SK-N-SH treated with all-trans-retinoic acid at 6 μM for 48 hours (cell line): ENCODE data around the gene GLT6D1.

ENCODE experiments used
- PATZ1 ChIP-seq: fragments of 250-450 bp; sonication (Bioruptor Pico); IDR thresholded peaks from 2 replicates; pipeline ENCODE4 v1.8.0; 2020; ENCODE audit warnings: mild to moderate bottlenecking, moderate library complexity, borderline replicate concordance
- PPARA ChIP-seq: fragments of 250-450 bp; sonication (Bioruptor Pico); IDR thresholded peaks from 2 replicates; pipeline ENCODE4 v1.5.0; 2020; ENCODE audit warnings: mild to moderate bottlenecking, borderline replicate concordance
- TOX ChIP-seq: fragments of 250-450 bp; sonication (Bioruptor Pico); IDR thresholded peaks from 2 replicates; pipeline ENCODE4 v1.8.0; 2021; ENCODE audit warnings: mild to moderate bottlenecking, moderate library complexity, borderline replicate concordance
- ZNF565 ChIP-seq: fragments of 450-650 bp; formaldehyde crosslinking; conservative IDR thresholded peaks from 2 replicates; pipeline ENCODE4 v1.5.0; 2020; ENCODE audit warnings: low read depth, mild to moderate bottlenecking, moderate library complexity
- ZNF8 ChIP-seq: fragments of 450-650 bp; formaldehyde crosslinking; IDR thresholded peaks from 2 replicates; pipeline ENCODE4 v1.5.0; 2020; ENCODE audit warnings: mild to moderate bottlenecking, moderate library complexity

DNA sequence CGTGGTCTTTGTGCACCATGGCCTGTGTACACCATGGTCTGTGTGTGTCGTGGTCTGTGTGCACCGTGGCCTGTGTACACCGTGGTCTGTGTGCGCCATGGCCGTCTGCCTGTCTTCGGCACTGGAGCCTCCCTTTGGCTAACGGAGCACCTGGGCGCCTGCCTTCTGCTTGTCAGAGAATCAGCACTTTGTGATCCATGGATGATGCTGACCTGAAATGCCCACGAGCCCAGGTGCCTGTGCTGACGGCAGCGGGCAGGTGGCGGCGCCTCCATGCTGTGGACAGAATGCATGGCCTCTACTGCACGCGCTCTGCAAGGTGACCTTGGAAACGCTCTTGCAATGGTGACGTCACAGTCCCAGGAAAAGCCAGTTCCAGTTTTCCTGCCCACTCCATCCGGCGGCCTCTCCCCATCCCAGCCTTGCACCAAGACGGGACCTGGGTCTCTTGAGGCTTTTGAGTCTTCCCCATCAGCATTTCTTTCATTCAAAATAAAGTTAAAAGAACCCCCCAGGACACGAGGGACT, 38.4 kb upstream of the GLT6D1 start:
- TF ChIP-seq TOX (no peak), ZNF8 (CRISPR knock-in tag) (no peak), ZNF565 (CRISPR knock-in tag) (no peak), PATZ1 (CRISPR knock-in tag) (no peak), PPARA (no peak)
